Measurements from ENCODE around the gene ISCA1.

The ISCA1 gene

GRCh38 chr9:86287013-86287412, 4.7 kb upstream of the ISCA1 start:
- H3K4me3 ChIP-seq (ENCODE audit: low read depth in 1 of 5, low read length in 5 of 5) = no peak overlapping the region

GRCh38 chr9:86286278-86286677, 3.9 kb upstream of the ISCA1 start:
- Histone ChIP-seq H3K36me3 (ENCODE audit: control insufficient read depth in 5 of 5, insufficient read depth in 5 of 5, low read length in 5 of 5) (peaks cover 0 to 6% (median 0%) of the 10 kb centered on the region in 5 donors), H3K27me3 (ENCODE audit: control insufficient read depth in 5 of 5, insufficient read depth in 4 of 5, low read length in 5 of 5) (no peaks in the 10 kb centered on the region), H3K27ac (ENCODE audit: low read depth, low read length) (no peak overlapping the region), H3K4me1 (ENCODE audit: control insufficient read depth in 5 of 5, insufficient read depth in 5 of 5, low read length in 5 of 5) (peaks cover 0 to 13% (median 11%) of the 10 kb centered on the region in 5 donors), H3K9ac (ENCODE audit: low read length in 5 of 5) (no peak overlapping the region), H3K9me3 (ENCODE audit: control insufficient read depth in 5 of 5, low read length in 5 of 5) (no peaks in the 10 kb centered on the region), H3K4me3 (ENCODE audit: low read depth in 1 of 5, low read length in 5 of 5) (no peak overlapping the region)

More at GRCh38 chr9:86287013-86287412, 4.7 kb upstream of the ISCA1 start:
- Histone ChIP-seq H3K36me3 (ENCODE audit: control insufficient read depth in 5 of 5, insufficient read depth in 5 of 5, low read length in 5 of 5) (peaks cover 0 to 7% (median 0%) of the 10 kb centered on the region in 5 donors), H3K4me1 (ENCODE audit: control insufficient read depth in 5 of 5, insufficient read depth in 5 of 5, low read length in 5 of 5) (peaks cover 0 to 8% (median 7%) of the 10 kb centered on the region in 5 donors), H3K9me3 (ENCODE audit: control insufficient read depth in 5 of 5, low read length in 5 of 5) (no peaks in the 10 kb centered on the region), H3K9ac (ENCODE audit: low read length in 5 of 5) (no peak overlapping the region), H3K27ac (ENCODE audit: low read depth, low read length) (no peak overlapping the region), H3K27me3 (ENCODE audit: control insufficient read depth in 5 of 5, insufficient read depth in 4 of 5, low read length in 5 of 5) (no peaks in the 10 kb centered on the region)

- Histone ChIP-seq H3K36me3 (ENCODE audit: control insufficient read depth in 5 of 5, insufficient read depth in 5 of 5, low read length in 5 of 5) (peaks cover 0 to 5% (median 0%) of the 10 kb centered on the region in 5 donors), H3K27ac (ENCODE audit: low read depth, low read length) (no peak overlapping the region)
These were observed 2.9 kb upstream of the ISCA1 start for GRCh38 chr9:86285261-86285660.

GRCh38 chr9:86282979-86283535, 719 bp upstream of the ISCA1 start:
- Histone ChIP-seq H3K9ac (ENCODE audit: low read length in 5 of 5) (peak overlapping the region in 4 of 5 donors; percentile 68 to 96 (median 86)), H3K4me1 (ENCODE audit: control insufficient read depth in 5 of 5, insufficient read depth in 5 of 5, low read length in 5 of 5) (peaks cover 3 to 38% (median 36%) of the 10 kb centered on the region in 5 donors), H3K27me3 (ENCODE audit: control insufficient read depth in 5 of 5, insufficient read depth in 4 of 5, low read length in 5 of 5) (no peaks in the 10 kb centered on the region)

More at GRCh38 chr9:86285261-86285660, 2.9 kb upstream of the ISCA1 start:
- Histone ChIP-seq H3K4me1 (ENCODE audit: control insufficient read depth in 5 of 5, insufficient read depth in 5 of 5, low read length in 5 of 5) (peaks cover 0 to 23% (median 21%) of the 10 kb centered on the region in 5 donors), H3K4me3 (ENCODE audit: low read depth in 1 of 5, low read length in 5 of 5) (no peak overlapping the region), H3K9me3 (ENCODE audit: control insufficient read depth in 5 of 5, low read length in 5 of 5) (no peaks in the 10 kb centered on the region), H3K27me3 (ENCODE audit: control insufficient read depth in 5 of 5, insufficient read depth in 4 of 5, low read length in 5 of 5) (no peaks in the 10 kb centered on the region), H3K9ac (ENCODE audit: low read length in 5 of 5) (no peak overlapping the region)

GRCh38 chr9:86281593-86282076, 703 bp downstream of the ISCA1 start:
- Histone ChIP-seq H3K9ac (ENCODE audit: low read length in 5 of 5) (peak overlapping the region; percentile 89 to 98 (median 96)), H3K4me3 (ENCODE audit: low read depth in 1 of 5, low read length in 5 of 5) (peak overlapping the region; percentile 74 to 94 (median 83)), H3K4me1 (ENCODE audit: control insufficient read depth in 5 of 5, insufficient read depth in 5 of 5, low read length in 5 of 5) (peaks cover 3 to 41% (median 38%) of the 10 kb centered on the region in 5 donors)

More at GRCh38 chr9:86282979-86283535, 719 bp upstream of the ISCA1 start:
- peak overlapping the region; percentile 74 to 99 (median 83) for H3K4me3 ChIP-seq (ENCODE audit: low read depth in 1 of 5, low read length in 5 of 5)
- no peaks in the 10 kb centered on the region for H3K9me3 ChIP-seq (ENCODE audit: control insufficient read depth in 5 of 5, low read length in 5 of 5)
- peaks cover 0 to 4% (median 3%) of the 10 kb centered on the region in 5 donors for H3K36me3 ChIP-seq (ENCODE audit: control insufficient read depth in 5 of 5, insufficient read depth in 5 of 5, low read length in 5 of 5)
- H3K27ac ChIP-seq (ENCODE audit: low read depth, low read length) = peak overlapping the region; percentile 97

GRCh38 chr9:86280580-86280979, 1.8 kb downstream of the ISCA1 start:
- H3K27ac ChIP-seq (ENCODE audit: low read depth, low read length) = no peak overlapping the region
- peaks cover 3 to 43% (median 40%) of the 10 kb centered on the region in 5 donors for H3K4me1 ChIP-seq (ENCODE audit: control insufficient read depth in 5 of 5, insufficient read depth in 5 of 5, low read length in 5 of 5)
- H3K27me3 ChIP-seq (ENCODE audit: control insufficient read depth in 5 of 5, insufficient read depth in 4 of 5, low read length in 5 of 5) = no peaks in the 10 kb centered on the region
- H3K9me3 ChIP-seq (ENCODE audit: control insufficient read depth in 5 of 5, low read length in 5 of 5) = no peaks in the 10 kb centered on the region
- H3K36me3 ChIP-seq (ENCODE audit: control insufficient read depth in 5 of 5, insufficient read depth in 5 of 5, low read length in 5 of 5) = peaks cover 0 to 3% (median 0%) of the 10 kb centered on the region in 5 donors
- H3K9ac ChIP-seq (ENCODE audit: low read length in 5 of 5) = peak overlapping the region in 1 of 5 donors; percentile 96
- peak overlapping the region in 1 of 5 donors; percentile 31 for H3K4me3 ChIP-seq (ENCODE audit: low read depth in 1 of 5, low read length in 5 of 5)

More at GRCh38 chr9:86281593-86282076, 703 bp downstream of the ISCA1 start:
- no peaks in the 10 kb centered on the region for H3K9me3 ChIP-seq (ENCODE audit: control insufficient read depth in 5 of 5, low read length in 5 of 5)
- peak overlapping the region; percentile 97 for H3K27ac ChIP-seq (ENCODE audit: low read depth, low read length)
- H3K27me3 ChIP-seq (ENCODE audit: control insufficient read depth in 5 of 5, insufficient read depth in 4 of 5, low read length in 5 of 5) = no peaks in the 10 kb centered on the region
- H3K36me3 ChIP-seq (ENCODE audit: control insufficient read depth in 5 of 5, insufficient read depth in 5 of 5, low read length in 5 of 5) = peaks cover 0 to 3% (median 0%) of the 10 kb centered on the region in 5 donors

- Histone ChIP-seq H3K4me3 (ENCODE audit: low read depth in 1 of 5, low read length in 5 of 5) (no peak overlapping the region), H3K9me3 (ENCODE audit: control insufficient read depth in 5 of 5, low read length in 5 of 5) (no peaks in the 10 kb centered on the region), H3K36me3 (ENCODE audit: control insufficient read depth in 5 of 5, insufficient read depth in 5 of 5, low read length in 5 of 5) (peaks cover 0 to 3% (median 0%) of the 10 kb centered on the region in 5 donors), H3K9ac (ENCODE audit: low read length in 5 of 5) (no peak overlapping the region), H3K27ac (ENCODE audit: low read depth, low read length) (no peak overlapping the region), H3K4me1 (ENCODE audit: control insufficient read depth in 5 of 5, insufficient read depth in 5 of 5, low read length in 5 of 5) (peaks cover 3 to 51% (median 46%) of the 10 kb centered on the region in 5 donors), H3K27me3 (ENCODE audit: control insufficient read depth in 5 of 5, insufficient read depth in 4 of 5, low read length in 5 of 5) (no peaks in the 10 kb centered on the region)
These were observed 2.5 kb downstream of the ISCA1 start for GRCh38 chr9:86279839-86280238.

GRCh38 chr9:86277072-86277471, 5.3 kb downstream of the ISCA1 start:
- H3K9ac ChIP-seq (ENCODE audit: low read length in 5 of 5) = peak overlapping the region in 1 of 5 donors; percentile 12
- H3K27me3 ChIP-seq (ENCODE audit: control insufficient read depth in 5 of 5, insufficient read depth in 4 of 5, low read length in 5 of 5) = no peaks in the 10 kb centered on the region
- H3K4me1 ChIP-seq (ENCODE audit: control insufficient read depth in 5 of 5, insufficient read depth in 5 of 5, low read length in 5 of 5) = peaks cover 3 to 49% (median 40%) of the 10 kb centered on the region in 5 donors
- H3K36me3 ChIP-seq (ENCODE audit: control insufficient read depth in 5 of 5, insufficient read depth in 5 of 5, low read length in 5 of 5) = peaks cover 11 to 19% (median 17%) of the 10 kb centered on the region in 5 donors
- no peak overlapping the region for H3K27ac ChIP-seq (ENCODE audit: low read depth, low read length)
- H3K4me3 ChIP-seq (ENCODE audit: low read depth in 1 of 5, low read length in 5 of 5) = no peak overlapping the region
- no peaks in the 10 kb centered on the region for H3K9me3 ChIP-seq (ENCODE audit: control insufficient read depth in 5 of 5, low read length in 5 of 5)

- Histone ChIP-seq H3K27ac (ENCODE audit: low read depth, low read length) (no peak overlapping the region), H3K9ac (ENCODE audit: low read length in 5 of 5) (no peak overlapping the region)
These were observed 6.4 kb downstream of the ISCA1 start for GRCh38 chr9:86275962-86276361.

More at GRCh38 chr9:86275962-86276361, 6.4 kb downstream of the ISCA1 start:
- no peaks in the 10 kb centered on the region for H3K9me3 ChIP-seq (ENCODE audit: control insufficient read depth in 5 of 5, low read length in 5 of 5)
- no peak overlapping the region for H3K4me3 ChIP-seq (ENCODE audit: low read depth in 1 of 5, low read length in 5 of 5)
- peaks cover 3 to 42% (median 33%) of the 10 kb centered on the region in 5 donors for H3K4me1 ChIP-seq (ENCODE audit: control insufficient read depth in 5 of 5, insufficient read depth in 5 of 5, low read length in 5 of 5)
- peaks cover 20 to 29% (median 27%) of the 10 kb centered on the region in 5 donors for H3K36me3 ChIP-seq (ENCODE audit: control insufficient read depth in 5 of 5, insufficient read depth in 5 of 5, low read length in 5 of 5)
- H3K27me3 ChIP-seq (ENCODE audit: control insufficient read depth in 5 of 5, insufficient read depth in 4 of 5, low read length in 5 of 5) = no peaks in the 10 kb centered on the region
